ENCODE data around the gene TCEAL5. TPM values are rescaled to one million over a fixed set of nuclear protein-coding genes. Genes with fewer than 3 reads are reported as not detected.
"Not testable (repeated sequence)": the region's sequence is repeated elsewhere in the genome, so short reads cannot be mapped to it uniquely, and the experiment has no call there.

The TCEAL5 gene
- total RNA-seq, 2 experiments from 2014 or later = not detected

GRCh38 chrX:103253608-103254007 is 22.9 kb downstream of the TCEAL5 start:
- DNase-seq = no peak
- H3K9me3 Mint-ChIP-seq = no peaks in the 10 kb centered on the region
- H3K4me3 Mint-ChIP-seq = peak overlapping the region; percentile 94
- H3K27me3 Mint-ChIP-seq = no peaks in the 10 kb centered on the region
- H3K36me3 Mint-ChIP-seq = peaks cover 11% of the 10 kb centered on the region
- peak overlapping the region; percentile 96 for H3K27ac Mint-ChIP-seq
- H3K4me1 Mint-ChIP-seq = peaks cover 15% of the 10 kb centered on the region

- H3K4me1 Mint-ChIP-seq = peaks cover 15% of the 10 kb centered on the region
- H3K27me3 Mint-ChIP-seq = no peaks in the 10 kb centered on the region
- peaks cover 11% of the 10 kb centered on the region for H3K36me3 Mint-ChIP-seq
- H3K4me3 Mint-ChIP-seq = no peak overlapping the region
- no peak for DNase-seq
- H3K9me3 Mint-ChIP-seq = no peaks in the 10 kb centered on the region
- H3K27ac Mint-ChIP-seq = no peak overlapping the region
Observed at GRCh38 chrX:103250977-103251376, 25.6 kb downstream of the TCEAL5 start.

GRCh38 chrX:103249805-103250204 is 26.7 kb downstream of the TCEAL5 start:
- no peaks in the 10 kb centered on the region for H3K27me3 Mint-ChIP-seq
- H3K27ac Mint-ChIP-seq = no peak overlapping the region
- peaks cover 12% of the 10 kb centered on the region for H3K4me1 Mint-ChIP-seq
- H3K4me3 Mint-ChIP-seq = no peak overlapping the region
- DNase-seq = no peak
- H3K36me3 Mint-ChIP-seq = peaks cover 11% of the 10 kb centered on the region
- no peaks in the 10 kb centered on the region for H3K9me3 Mint-ChIP-seq

GRCh38 chrX:103248553-103248952 is 28.0 kb downstream of the TCEAL5 start:
- Mint-ChIP-seq H3K27ac (no peak overlapping the region), H3K4me3 (no peak overlapping the region), H3K27me3 (no peaks in the 10 kb centered on the region), H3K4me1 (peaks cover 9% of the 10 kb centered on the region), H3K9me3 (no peaks in the 10 kb centered on the region), H3K36me3 (peaks cover under 1% of the 10 kb centered on the region)
- DNase-seq = no peak

- DNase-seq = no peak
- Mint-ChIP-seq H3K4me1 (no peaks in the 10 kb centered on the region), H3K9me3 (no peaks in the 10 kb centered on the region), H3K36me3 (no peaks in the 10 kb centered on the region), H3K4me3 (no peak overlapping the region), H3K27me3 (no peaks in the 10 kb centered on the region), H3K27ac (no peak overlapping the region)
Observed at GRCh38 chrX:103240155-103240554, 36.4 kb downstream of the TCEAL5 start.

GRCh38 chrX:103236296-103236695 is 40.3 kb downstream of the TCEAL5 start:
- Mint-ChIP-seq H3K4me1 (no peaks in the 10 kb centered on the region), H3K9me3 (no peaks in the 10 kb centered on the region)

GRCh38 chrX:103235608-103236007 is 40.9 kb downstream of the TCEAL5 start:
- DNase-seq, H3K4me3 Mint-ChIP-seq, H3K9me3 Mint-ChIP-seq, H3K36me3 Mint-ChIP-seq, H3K27ac Mint-ChIP-seq, H3K4me1 Mint-ChIP-seq, H3K27me3 Mint-ChIP-seq: not testable (repeated sequence)

More at GRCh38 chrX:103236296-103236695, 40.3 kb downstream of the TCEAL5 start:
- H3K4me3 Mint-ChIP-seq = no peak overlapping the region
- H3K36me3 Mint-ChIP-seq = no peaks in the 10 kb centered on the region
- H3K27ac Mint-ChIP-seq = no peak overlapping the region
- no peak for DNase-seq
- no peaks in the 10 kb centered on the region for H3K27me3 Mint-ChIP-seq

GRCh38 chrX:103234869-103235268 is 41.7 kb downstream of the TCEAL5 start:
- Mint-ChIP-seq H3K9me3 (no peaks in the 10 kb centered on the region), H3K36me3 (no peaks in the 10 kb centered on the region), H3K27ac (no peak overlapping the region), H3K27me3 (no peaks in the 10 kb centered on the region), H3K4me3 (no peak overlapping the region), H3K4me1 (no peaks in the 10 kb centered on the region)
- DNase-seq = no peak

GRCh38 chrX:103233263-103233662 is 43.3 kb downstream of the TCEAL5 start:
- H3K4me1 Mint-ChIP-seq = no peaks in the 10 kb centered on the region

GRCh38 chrX:103225918-103226317 is 50.6 kb downstream of the TCEAL5 start:
- Mint-ChIP-seq H3K27me3 (peaks cover 13% of the 10 kb centered on the region), H3K27ac (peak overlapping the region; percentile 35)
- H3K9me3 Mint-ChIP-seq, DNase-seq, H3K4me1 Mint-ChIP-seq, H3K4me3 Mint-ChIP-seq, H3K36me3 Mint-ChIP-seq: not testable (repeated sequence)

More at GRCh38 chrX:103233263-103233662, 43.3 kb downstream of the TCEAL5 start:
- no peak overlapping the region for H3K4me3 Mint-ChIP-seq
- H3K9me3 Mint-ChIP-seq = no peaks in the 10 kb centered on the region
- no peaks in the 10 kb centered on the region for H3K27me3 Mint-ChIP-seq
- H3K27ac Mint-ChIP-seq = no peak overlapping the region
- H3K36me3 Mint-ChIP-seq = no peaks in the 10 kb centered on the region
- DNase-seq = no peak

Other genes with a start within 250 kb of the TCEAL5 start
- gene BEX1, start 212.6 kb downstream of the TCEAL5 start, total RNA-seq = 1 to 10 TPM in 1 of 2 experiments, under 1 TPM in 1; 0.84 to 1.8 TPM
- not detected for gene NXF3, start 183.6 kb downstream of the TCEAL5 start, total RNA-seq
- gene BEX4, start 61.6 kb downstream of the TCEAL5 start, total RNA-seq = 10 to 100 TPM; 21.6 to 24.6 TPM
- 10 to 100 TPM; 37.2 to 38.1 TPM for gene TCEAL8, start 21.6 kb downstream of the TCEAL5 start, total RNA-seq
- gene BEX2, start 34.2 kb upstream of the TCEAL5 start, total RNA-seq = 10 to 100 TPM; 17.6 to 18.1 TPM
- not detected for gene TCEAL7, start 53.5 kb upstream of the TCEAL5 start, total RNA-seq
- 10 to 100 TPM in 1 of 2 experiments, 1 to 10 TPM in 1; 9.6 to 10.4 TPM for gene TCEAL9, start 79.8 kb upstream of the TCEAL5 start, total RNA-seq
- 10 to 100 TPM; 31.4 to 31.7 TPM for gene BEX3, start 99.8 kb upstream of the TCEAL5 start, total RNA-seq
- under 1 TPM; 0.14 to 0.20 TPM for gene RAB40A, start 242.7 kb upstream of the TCEAL5 start, total RNA-seq